Stimulated activated naive CD4-positive, alpha-beta T cell (primary cell): ENCODE measurements around the gene RBM24.

Experiments used
- DNase-seq, 6 experiments: peaks; one replicate each; lab custom pipeline; 2025; lab: John Stamatoyannopoulos, UW

RBM24 gene

GRCh38 chr6:17341891-17342290 is 60.7 kb downstream of the RBM24 start:
- no peak for DNase-seq

GRCh38 chr6:17343215-17343614 is 62.1 kb downstream of the RBM24 start:
- no peak for DNase-seq
